ENCODE data around the gene ZNF784. TPM values are rescaled to one million over a fixed set of nuclear protein-coding genes. Genes with fewer than 3 reads are reported as not detected.
A peak's percentile ranks its signal among the peaks of the same experiment; 100 is the strongest.

ZNF784 gene
- total RNA-seq, 4 donors from 2014 or later: 2.5 to 3.8 (median 3.2) TPM

- TF ChIP-seq CTCF (IDR thresholded peaks at IDR 0.05): no peak
- DNase-seq (ENCODE audit: low spot score) (no peak), ATAC-seq (ENCODE audit: low FRiP score) (no peak)
These were observed 32.8 kb upstream of the ZNF784 start for GRCh38 chr19:55656988-55657747.

- TF ChIP-seq CTCF (IDR thresholded peaks at IDR 0.05): no peak
- DNase-seq (ENCODE audit: low spot score) (no peak), ATAC-seq (ENCODE audit: low FRiP score) (no peak)
These were observed 32.2 kb upstream of the ZNF784 start for GRCh38 chr19:55656552-55656951.

- ATAC-seq (ENCODE audit: low FRiP score) (no peak), DNase-seq (ENCODE audit: low spot score) (no peak)
- TF ChIP-seq CTCF (IDR thresholded peaks at IDR 0.05): no peak
These were observed 31.3 kb upstream of the ZNF784 start for GRCh38 chr19:55655648-55656040.

- ATAC-seq (ENCODE audit: low FRiP score): peak; percentile 52
- TF ChIP-seq CTCF (IDR thresholded peaks at IDR 0.05): no peak
- DNase-seq (ENCODE audit: low spot score): peak; percentile 86
These were observed 30.7 kb upstream of the ZNF784 start, which contains the start of gene U2AF2 for GRCh38 chr19:55654868-55655647. U2AF2 (plus strand) TSS chr19:55655035; CDS start chr19:55655105, 70 bp downstream.

- ATAC-seq (ENCODE audit: low FRiP score): peak; percentile 74
- peak; percentile 99 for DNase-seq (ENCODE audit: low spot score)
- no peak for TF ChIP-seq CTCF (IDR thresholded peaks at IDR 0.05)
These were observed 30.0 kb upstream of the ZNF784 start for GRCh38 chr19:55654323-55654867.

GRCh38 chr19:55653651-55654322, 29.4 kb upstream of the ZNF784 start:
- peak in 2 of 3 donors; percentile 98 to 100 for TF ChIP-seq CTCF (IDR thresholded peaks at IDR 0.05)
- peak; percentile 76 for ATAC-seq (ENCODE audit: low FRiP score)
- peak; percentile 91 for DNase-seq (ENCODE audit: low spot score)

Measured in omental fat pad (tissue), 4 donors.